NT2/D1 (cell line): ENCODE results near the gene IKZF5.

Experiments
- SUZ12 ChIP-seq: IDR thresholded peaks from 2 replicates; pipeline ENCODE4 v1.6.1; 2011; ENCODE audit not compliant: insufficient read length, insufficient read depth; ENCODE audit errors: extremely low read depth
- YY1 ChIP-seq: IDR thresholded peaks from 2 replicates; pipeline ENCODE4 v1.6.1; 2011; ENCODE audit not compliant: insufficient read length, insufficient read depth
- ZNF274 ChIP-seq: IDR thresholded peaks from 2 replicates; pipeline ENCODE4 v1.6.1; 2011; ENCODE audit warnings: mild to moderate bottlenecking, low read depth, low read length

- TF ChIP-seq ZNF274 (no peak), YY1 (no peak), SUZ12 (no peak)
Measured at GRCh38 chr10:123013456-123014419, 5.1 kb upstream of the IKZF5 start.
